ENCODE data around the gene KIF20B.
"Not testable (repeated sequence)": the region's sequence is repeated elsewhere in the genome, so short reads cannot be mapped to it uniquely, and the experiment has no call there.

The KIF20B gene

DNA sequence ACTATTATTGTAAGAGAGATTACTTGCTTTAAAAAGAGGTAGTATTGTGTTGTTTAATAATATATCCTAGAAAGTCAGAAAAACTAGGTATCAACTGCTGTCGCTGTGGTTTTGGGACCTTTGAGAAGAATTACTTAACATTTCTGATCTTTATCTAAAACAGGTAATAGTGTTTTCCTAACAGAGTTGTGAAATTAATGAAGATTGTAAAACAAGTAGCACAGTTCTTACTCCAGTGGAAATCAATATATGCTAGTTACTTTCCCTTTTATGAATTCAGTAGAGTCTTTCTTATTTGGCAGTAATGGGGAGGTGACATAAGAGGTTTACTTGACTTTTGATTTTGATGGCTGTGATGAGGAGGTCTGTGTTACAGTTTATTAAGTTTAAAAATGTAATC lies 58.1 kb downstream of the KIF20B start:
- H3K27me3 ChIP-seq (ENCODE audit: control insufficient read depth in 5 of 5, insufficient read depth in 4 of 5, low read length in 5 of 5): no peaks in the 10 kb centered on the region
- no peak overlapping the region for H3K4me3 ChIP-seq (ENCODE audit: low read depth in 1 of 5, low read length in 5 of 5)
- no peak overlapping the region for H3K27ac ChIP-seq (ENCODE audit: low read depth, low read length)
- H3K36me3 ChIP-seq (ENCODE audit: control insufficient read depth in 5 of 5, insufficient read depth in 5 of 5, low read length in 5 of 5): peaks cover 4 to 16% (median 7%) of the 10 kb centered on the region in 5 donors
- H3K9me3 ChIP-seq (ENCODE audit: control insufficient read depth in 5 of 5, low read length in 5 of 5): no peaks in the 10 kb centered on the region
- no peak overlapping the region for H3K9ac ChIP-seq (ENCODE audit: low read length in 5 of 5)
- H3K4me1 ChIP-seq (ENCODE audit: control insufficient read depth in 5 of 5, insufficient read depth in 5 of 5, low read length in 5 of 5): no peaks in the 10 kb centered on the region

DNA sequence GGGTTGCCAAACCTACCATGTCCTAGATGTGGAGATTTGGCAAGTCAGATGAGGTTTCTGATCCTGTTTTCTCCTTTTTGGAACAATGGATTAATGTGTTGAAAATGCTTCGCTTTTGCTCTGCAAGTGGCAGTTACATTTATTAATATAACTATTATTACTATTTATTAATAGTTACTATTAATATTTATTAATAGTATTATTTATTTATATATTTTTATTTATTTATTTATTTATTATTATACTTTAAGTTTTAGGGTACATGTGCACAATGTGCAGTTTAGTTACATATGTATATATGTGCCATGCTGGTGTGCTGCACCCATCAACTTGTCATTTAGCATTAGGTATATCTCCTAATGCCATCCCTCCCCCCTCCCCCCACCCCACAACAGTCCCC lies 62.3 kb downstream of the KIF20B start:
- not testable (repeated sequence) for H3K4me3 ChIP-seq (ENCODE audit: low read depth in 1 of 5, low read length in 5 of 5); H3K27ac ChIP-seq (ENCODE audit: low read depth, low read length); H3K4me1 ChIP-seq (ENCODE audit: control insufficient read depth in 5 of 5, insufficient read depth in 5 of 5, low read length in 5 of 5); H3K9me3 ChIP-seq (ENCODE audit: control insufficient read depth in 5 of 5, low read length in 5 of 5); H3K9ac ChIP-seq (ENCODE audit: low read length in 5 of 5); H3K27me3 ChIP-seq (ENCODE audit: control insufficient read depth in 5 of 5, insufficient read depth in 4 of 5, low read length in 5 of 5)
- peaks cover 4 to 16% (median 5%) of the 10 kb centered on the region in 5 donors for H3K36me3 ChIP-seq (ENCODE audit: control insufficient read depth in 5 of 5, insufficient read depth in 5 of 5, low read length in 5 of 5)

DNA sequence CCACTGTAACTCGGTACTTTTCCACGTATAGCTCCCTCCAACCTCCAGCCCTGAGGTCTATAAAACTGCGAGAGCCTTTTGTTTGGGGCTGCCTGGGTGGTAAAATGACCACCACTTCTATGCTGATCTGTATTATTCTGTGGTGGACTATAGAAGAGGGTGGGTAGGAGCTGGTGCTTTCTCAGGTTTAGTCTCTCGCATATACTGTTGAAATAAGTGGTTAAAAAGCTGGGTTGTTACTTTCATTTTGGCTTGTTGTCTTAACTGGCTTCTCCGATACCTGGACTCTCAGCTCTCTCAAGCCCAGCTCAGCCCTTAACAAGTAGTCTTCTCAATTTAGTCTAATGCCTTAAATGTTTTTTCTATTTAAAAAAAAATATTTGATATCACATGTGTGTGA lies 70.3 kb downstream of the KIF20B start:
- Histone ChIP-seq H3K27ac (ENCODE audit: low read depth, low read length) (no peak overlapping the region), H3K27me3 (ENCODE audit: control insufficient read depth in 5 of 5, insufficient read depth in 4 of 5, low read length in 5 of 5) (no peaks in the 10 kb centered on the region), H3K4me3 (ENCODE audit: low read depth in 1 of 5, low read length in 5 of 5) (no peak overlapping the region), H3K4me1 (ENCODE audit: control insufficient read depth in 5 of 5, insufficient read depth in 5 of 5, low read length in 5 of 5) (no peaks in the 10 kb centered on the region), H3K36me3 (ENCODE audit: control insufficient read depth in 5 of 5, insufficient read depth in 5 of 5, low read length in 5 of 5) (peaks cover 0 to 15% (median 0%) of the 10 kb centered on the region in 5 donors), H3K9me3 (ENCODE audit: control insufficient read depth in 5 of 5, low read length in 5 of 5) (no peaks in the 10 kb centered on the region), H3K9ac (ENCODE audit: low read length in 5 of 5) (no peak overlapping the region)

DNA sequence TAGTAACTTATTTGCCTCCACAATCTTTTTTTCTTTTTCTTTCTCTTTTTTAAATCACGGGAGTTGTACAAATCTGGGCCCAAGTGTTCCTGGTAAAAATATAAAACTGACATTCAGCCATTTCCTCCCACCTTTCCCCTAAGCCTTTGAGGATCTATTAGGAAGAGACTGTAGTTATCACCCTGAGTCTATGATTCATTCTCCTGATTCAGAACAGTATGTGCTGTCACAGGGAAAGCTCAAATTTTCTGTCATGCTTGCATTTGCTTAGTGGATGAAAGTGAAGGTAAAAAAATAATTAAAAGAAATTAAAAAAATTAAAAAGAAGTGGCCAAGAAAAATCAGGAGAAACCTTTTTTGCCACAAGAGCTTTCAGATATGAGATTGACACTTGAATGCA lies 71.7 kb downstream of the KIF20B start:
- Histone ChIP-seq H3K36me3 (ENCODE audit: control insufficient read depth in 5 of 5, insufficient read depth in 5 of 5, low read length in 5 of 5) (peaks cover 0 to 15% (median 0%) of the 10 kb centered on the region in 5 donors), H3K9me3 (ENCODE audit: control insufficient read depth in 5 of 5, low read length in 5 of 5) (no peaks in the 10 kb centered on the region), H3K4me3 (ENCODE audit: low read depth in 1 of 5, low read length in 5 of 5) (no peak overlapping the region), H3K27me3 (ENCODE audit: control insufficient read depth in 5 of 5, insufficient read depth in 4 of 5, low read length in 5 of 5) (no peaks in the 10 kb centered on the region), H3K27ac (ENCODE audit: low read depth, low read length) (no peak overlapping the region), H3K4me1 (ENCODE audit: control insufficient read depth in 5 of 5, insufficient read depth in 5 of 5, low read length in 5 of 5) (no peaks in the 10 kb centered on the region), H3K9ac (ENCODE audit: low read length in 5 of 5) (no peak overlapping the region)

DNA sequence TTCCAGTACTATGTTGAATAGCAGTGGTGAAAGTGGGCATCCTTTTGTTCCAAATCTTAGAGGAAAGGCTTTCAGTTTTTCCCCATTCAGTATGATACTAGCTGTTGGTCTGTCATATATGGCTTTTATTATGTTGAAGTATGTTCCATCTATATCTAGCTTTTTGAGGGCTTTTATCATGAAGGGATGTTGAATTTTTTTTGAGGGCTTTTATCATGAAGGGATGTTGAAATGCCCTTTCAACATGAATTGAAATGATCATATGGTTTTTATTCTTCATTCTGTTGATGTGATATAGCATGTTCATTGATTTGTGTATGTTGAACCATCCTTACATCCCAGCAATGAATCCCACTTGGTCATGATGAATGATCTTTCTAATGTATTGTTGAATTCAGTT lies 75.3 kb downstream of the KIF20B start:
- Histone ChIP-seq H3K4me3 (ENCODE audit: low read depth in 1 of 5, low read length in 5 of 5) (no peak overlapping the region), H3K4me1 (ENCODE audit: control insufficient read depth in 5 of 5, insufficient read depth in 5 of 5, low read length in 5 of 5) (no peaks in the 10 kb centered on the region), H3K9ac (ENCODE audit: low read length in 5 of 5) (no peak overlapping the region), H3K27ac (ENCODE audit: low read depth, low read length) (no peak overlapping the region), H3K36me3 (ENCODE audit: control insufficient read depth in 5 of 5, insufficient read depth in 5 of 5, low read length in 5 of 5) (peaks cover 0 to 7% (median 0%) of the 10 kb centered on the region in 5 donors), H3K9me3 (ENCODE audit: control insufficient read depth in 5 of 5, low read length in 5 of 5) (no peaks in the 10 kb centered on the region), H3K27me3 (ENCODE audit: control insufficient read depth in 5 of 5, insufficient read depth in 4 of 5, low read length in 5 of 5) (no peaks in the 10 kb centered on the region)

DNA sequence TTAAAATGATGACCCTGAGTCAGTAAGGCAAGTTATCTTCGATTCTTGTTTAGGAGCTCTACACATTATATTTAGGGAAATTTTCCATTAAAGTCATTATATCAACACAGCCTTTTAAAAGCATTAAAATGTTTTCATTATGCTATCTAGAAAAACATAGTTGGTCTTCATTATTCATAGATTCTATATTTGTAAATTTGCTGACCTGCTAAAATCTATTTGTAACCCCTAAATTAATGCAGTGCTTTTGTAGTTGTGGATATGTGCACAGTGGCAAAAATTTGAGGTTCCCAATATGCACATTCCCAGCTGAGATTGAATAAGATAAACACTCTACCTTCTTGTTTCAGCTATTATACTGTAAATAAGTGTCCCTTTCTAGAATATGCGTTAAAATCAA lies 81.1 kb downstream of the KIF20B start:
- no peak overlapping the region for H3K9ac ChIP-seq (ENCODE audit: low read length in 5 of 5)
- no peaks in the 10 kb centered on the region for H3K9me3 ChIP-seq (ENCODE audit: control insufficient read depth in 5 of 5, low read length in 5 of 5)
- H3K36me3 ChIP-seq (ENCODE audit: control insufficient read depth in 5 of 5, insufficient read depth in 5 of 5, low read length in 5 of 5): peaks cover 0 to 7% (median 0%) of the 10 kb centered on the region in 5 donors
- H3K4me3 ChIP-seq (ENCODE audit: low read depth in 1 of 5, low read length in 5 of 5): no peak overlapping the region
- no peaks in the 10 kb centered on the region for H3K27me3 ChIP-seq (ENCODE audit: control insufficient read depth in 5 of 5, insufficient read depth in 4 of 5, low read length in 5 of 5)
- H3K27ac ChIP-seq (ENCODE audit: low read depth, low read length): no peak overlapping the region
- peaks cover 0 to 7% (median 0%) of the 10 kb centered on the region in 5 donors for H3K4me1 ChIP-seq (ENCODE audit: control insufficient read depth in 5 of 5, insufficient read depth in 5 of 5, low read length in 5 of 5)

DNA sequence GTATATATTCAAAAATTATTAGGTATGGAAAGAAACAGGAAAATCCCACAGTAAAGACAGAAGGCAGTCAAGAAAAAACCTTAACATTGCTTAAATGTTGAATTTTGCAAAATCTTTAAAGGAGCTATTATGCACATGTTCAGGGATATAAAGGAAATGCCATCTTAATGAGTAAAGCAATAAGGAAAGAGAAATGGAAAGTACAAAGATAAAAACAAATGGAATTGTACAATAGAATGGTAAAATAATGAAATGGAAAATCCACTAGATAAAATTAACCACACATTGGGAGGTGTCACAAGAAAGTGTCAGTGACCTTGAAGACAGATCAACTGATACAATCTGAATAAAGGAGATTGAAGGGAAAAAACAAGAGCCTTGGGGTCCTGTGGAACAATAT lies 82.0 kb downstream of the KIF20B start:
- Histone ChIP-seq H3K36me3 (ENCODE audit: control insufficient read depth in 5 of 5, insufficient read depth in 5 of 5, low read length in 5 of 5) (peaks cover 0 to 7% (median 0%) of the 10 kb centered on the region in 5 donors), H3K27me3 (ENCODE audit: control insufficient read depth in 5 of 5, insufficient read depth in 4 of 5, low read length in 5 of 5) (no peaks in the 10 kb centered on the region), H3K9ac (ENCODE audit: low read length in 5 of 5) (no peak overlapping the region), H3K4me1 (ENCODE audit: control insufficient read depth in 5 of 5, insufficient read depth in 5 of 5, low read length in 5 of 5) (peaks cover 0 to 7% (median 0%) of the 10 kb centered on the region in 5 donors), H3K9me3 (ENCODE audit: control insufficient read depth in 5 of 5, low read length in 5 of 5) (no peaks in the 10 kb centered on the region), H3K27ac (ENCODE audit: low read depth, low read length) (no peak overlapping the region), H3K4me3 (ENCODE audit: low read depth in 1 of 5, low read length in 5 of 5) (no peak overlapping the region)

DNA sequence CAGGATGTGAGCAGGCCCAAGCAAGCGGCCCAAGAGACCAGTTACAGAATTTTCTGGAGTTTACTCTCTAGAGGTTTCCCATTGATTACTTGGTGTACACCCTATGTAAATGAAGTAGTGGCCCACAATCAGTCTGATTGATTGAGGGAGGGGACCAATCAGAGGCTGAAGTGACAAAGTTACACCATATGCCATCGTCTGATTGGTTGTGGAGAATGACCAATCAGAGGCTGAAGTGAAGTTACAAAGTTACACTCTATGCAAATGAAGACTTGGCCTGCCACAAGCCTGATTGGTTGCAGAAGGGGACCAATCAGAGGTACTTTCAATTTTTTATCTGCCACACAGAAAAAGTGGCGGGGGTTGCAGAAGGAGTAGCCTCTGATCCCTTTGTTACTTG lies 83.7 kb downstream of the KIF20B start:
- Histone ChIP-seq H3K9me3 (ENCODE audit: control insufficient read depth in 5 of 5, low read length in 5 of 5) (no peaks in the 10 kb centered on the region), H3K4me1 (ENCODE audit: control insufficient read depth in 5 of 5, insufficient read depth in 5 of 5, low read length in 5 of 5) (peaks cover 0 to 12% (median 7%) of the 10 kb centered on the region in 5 donors), H3K27me3 (ENCODE audit: control insufficient read depth in 5 of 5, insufficient read depth in 4 of 5, low read length in 5 of 5) (no peaks in the 10 kb centered on the region), H3K27ac (ENCODE audit: low read depth, low read length) (no peak overlapping the region), H3K9ac (ENCODE audit: low read length in 5 of 5) (no peak overlapping the region), H3K4me3 (ENCODE audit: low read depth in 1 of 5, low read length in 5 of 5) (no peak overlapping the region), H3K36me3 (ENCODE audit: control insufficient read depth in 5 of 5, insufficient read depth in 5 of 5, low read length in 5 of 5) (peaks cover 0 to 7% (median 0%) of the 10 kb centered on the region in 5 donors)

DNA sequence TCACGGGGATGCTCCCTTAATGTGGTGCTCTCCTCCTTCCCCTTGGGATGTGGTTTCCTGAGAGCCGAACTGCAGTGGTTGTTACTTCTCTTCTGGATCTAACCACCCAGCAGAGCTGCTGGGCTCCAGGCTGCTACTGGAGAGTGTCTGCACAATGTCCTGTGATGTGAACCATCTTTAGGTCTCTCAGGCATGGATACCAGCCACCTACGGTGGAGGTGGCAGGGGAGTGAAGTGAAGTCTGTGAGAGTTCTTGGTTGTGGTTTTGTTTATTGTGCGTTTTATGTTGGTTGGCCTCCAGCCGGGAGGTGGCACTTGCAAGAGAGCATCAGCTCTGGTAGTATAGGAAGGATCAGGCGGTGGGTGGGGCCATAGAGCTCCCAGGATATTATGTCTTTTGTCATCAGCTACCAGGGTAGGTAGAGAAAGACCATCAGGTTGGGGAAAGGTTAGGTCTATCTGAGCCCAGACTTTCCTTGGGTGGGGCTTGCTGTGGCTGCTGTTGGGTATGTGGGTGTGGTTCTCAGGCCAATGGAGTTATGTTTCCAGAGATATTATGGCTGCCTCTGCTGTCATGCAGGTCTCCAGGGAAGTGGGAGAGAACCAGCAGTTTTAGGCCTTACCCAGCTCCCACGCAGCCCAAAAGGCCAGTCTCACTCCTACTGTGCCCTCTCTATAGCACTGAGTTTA lies 87.9 kb downstream of the KIF20B start:
- no peaks in the 10 kb centered on the region for H3K36me3 ChIP-seq (ENCODE audit: control insufficient read depth in 5 of 5, insufficient read depth in 5 of 5, low read length in 5 of 5)
- no peak overlapping the region for H3K4me3 ChIP-seq (ENCODE audit: low read depth in 1 of 5, low read length in 5 of 5)
- H3K27ac ChIP-seq (ENCODE audit: low read depth, low read length): no peak overlapping the region
- H3K9me3 ChIP-seq (ENCODE audit: control insufficient read depth in 5 of 5, low read length in 5 of 5): no peaks in the 10 kb centered on the region
- no peak overlapping the region for H3K9ac ChIP-seq (ENCODE audit: low read length in 5 of 5)
- H3K27me3 ChIP-seq (ENCODE audit: control insufficient read depth in 5 of 5, insufficient read depth in 4 of 5, low read length in 5 of 5): no peaks in the 10 kb centered on the region
- peaks cover 0 to 11% (median 4%) of the 10 kb centered on the region in 5 donors for H3K4me1 ChIP-seq (ENCODE audit: control insufficient read depth in 5 of 5, insufficient read depth in 5 of 5, low read length in 5 of 5)

DNA sequence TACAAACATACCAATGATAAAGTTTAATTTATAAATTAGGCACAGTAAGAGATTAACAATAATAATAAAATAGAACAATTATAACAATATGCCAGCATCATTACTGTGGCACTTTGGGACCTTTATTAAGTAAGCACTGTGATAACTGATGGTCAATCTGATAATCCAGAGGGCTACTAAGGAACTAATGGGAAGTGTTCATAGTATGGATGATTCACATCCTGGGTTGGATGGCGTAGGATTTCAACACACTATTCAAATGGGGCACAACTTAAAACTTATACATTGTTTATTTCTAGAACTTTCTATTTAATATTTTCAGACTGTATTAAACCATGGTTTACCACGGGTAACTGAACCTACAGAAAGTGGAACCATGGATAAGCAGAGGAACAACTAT lies 90.8 kb downstream of the KIF20B start:
- Histone ChIP-seq H3K4me1 (ENCODE audit: control insufficient read depth in 5 of 5, insufficient read depth in 5 of 5, low read length in 5 of 5) (peaks cover 0 to 10% (median 4%) of the 10 kb centered on the region in 5 donors), H3K27ac (ENCODE audit: low read depth, low read length) (no peak overlapping the region), H3K9me3 (ENCODE audit: control insufficient read depth in 5 of 5, low read length in 5 of 5) (no peaks in the 10 kb centered on the region), H3K9ac (ENCODE audit: low read length in 5 of 5) (no peak overlapping the region), H3K27me3 (ENCODE audit: control insufficient read depth in 5 of 5, insufficient read depth in 4 of 5, low read length in 5 of 5) (no peaks in the 10 kb centered on the region), H3K36me3 (ENCODE audit: control insufficient read depth in 5 of 5, insufficient read depth in 5 of 5, low read length in 5 of 5) (no peaks in the 10 kb centered on the region), H3K4me3 (ENCODE audit: low read depth in 1 of 5, low read length in 5 of 5) (no peak overlapping the region)
